ENCODE measurements around the gene SDCCAG8.

SDCCAG8 gene

DNA sequence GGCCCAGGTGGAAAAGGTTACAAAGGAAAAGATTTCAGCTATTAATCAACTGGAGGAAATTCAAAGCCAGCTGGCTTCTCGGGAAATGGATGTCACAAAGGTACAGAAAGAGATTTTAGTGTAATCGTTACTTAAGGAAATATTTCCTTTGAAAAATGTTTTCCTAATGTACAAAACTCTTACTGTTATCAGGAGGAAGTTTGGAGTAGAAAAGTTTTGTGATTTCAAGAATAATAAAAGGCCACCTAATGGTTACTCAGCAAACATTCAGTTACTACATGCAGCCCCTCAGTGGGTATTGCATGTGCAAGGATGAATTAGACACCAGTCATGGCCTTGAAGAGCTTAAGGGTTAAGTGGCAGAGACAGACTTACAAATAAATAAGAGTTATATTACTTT lies 85.2 kb downstream of the SDCCAG8 start:
- DNase-seq, result no peak

- peak; percentile 24 for DNase-seq
These were observed 88.4 kb downstream of the SDCCAG8 start for GRCh38 chr1:243343970-243344937.

DNA sequence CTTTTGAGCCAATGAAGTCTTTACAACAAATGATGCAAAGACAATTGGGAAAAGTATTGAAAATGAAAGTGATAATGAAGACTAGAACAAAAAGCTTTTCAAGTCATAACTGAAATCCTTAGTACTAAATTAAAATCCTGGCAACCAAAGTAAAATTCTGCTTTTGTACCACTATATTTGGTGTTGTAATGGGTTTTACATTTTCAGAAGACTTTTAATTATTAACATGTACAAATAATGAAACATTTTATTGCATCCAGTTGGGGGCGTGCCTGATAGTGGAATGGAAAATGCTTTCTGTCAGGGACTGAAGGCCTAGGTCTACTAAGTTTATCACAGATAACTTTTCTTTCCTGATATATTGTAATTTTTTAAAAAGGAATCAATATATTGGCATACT lies 89.4 kb downstream of the SDCCAG8 start:
- no peak for DNase-seq

DNA sequence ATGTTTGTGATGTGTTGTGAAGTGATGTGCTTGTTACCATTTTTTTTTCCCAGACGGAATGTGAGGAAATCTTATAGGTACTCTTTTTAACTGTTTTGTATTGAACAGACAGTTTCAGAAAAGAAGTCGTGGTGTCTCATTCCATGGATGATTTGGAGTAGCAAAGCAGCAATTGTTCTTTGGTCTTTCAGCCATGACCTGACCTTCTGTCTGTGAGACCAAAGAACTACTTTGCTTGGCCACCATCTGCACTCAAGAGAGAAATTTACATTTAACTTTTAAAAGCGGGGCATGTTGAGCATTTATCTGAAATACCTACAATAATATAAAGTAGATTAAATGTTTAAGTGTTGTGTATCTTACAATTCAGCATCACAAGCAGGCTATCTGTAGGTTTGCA lies 90.2 kb downstream of the SDCCAG8 start:
- DNase-seq, result no peak

- no peak for DNase-seq
These were observed 90.6 kb downstream of the SDCCAG8 start for GRCh38 chr1:243346468-243346867.

- DNase-seq, result no peak
These were observed 92.5 kb downstream of the SDCCAG8 start for GRCh38 chr1:243348331-243348730.

DNA sequence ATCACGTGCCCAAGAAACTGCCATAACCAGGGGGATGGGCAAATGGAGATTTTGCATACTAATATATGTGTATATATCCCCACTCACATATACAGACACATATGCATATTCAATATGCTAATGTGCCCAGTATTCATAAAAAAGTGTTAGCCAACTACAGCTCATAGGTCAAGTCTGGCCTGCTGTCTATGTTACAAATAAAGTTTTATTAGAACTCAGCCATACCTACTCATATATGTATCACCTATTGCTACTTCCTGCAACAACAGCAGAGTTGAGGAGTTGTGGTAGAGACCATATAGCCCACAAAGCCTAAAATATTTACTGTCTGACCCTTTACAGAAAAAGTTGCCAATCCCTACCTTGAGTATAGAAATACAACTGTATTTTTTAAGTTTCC lies 93.3 kb downstream of the SDCCAG8 start:
- DNase-seq, result no peak

DNA sequence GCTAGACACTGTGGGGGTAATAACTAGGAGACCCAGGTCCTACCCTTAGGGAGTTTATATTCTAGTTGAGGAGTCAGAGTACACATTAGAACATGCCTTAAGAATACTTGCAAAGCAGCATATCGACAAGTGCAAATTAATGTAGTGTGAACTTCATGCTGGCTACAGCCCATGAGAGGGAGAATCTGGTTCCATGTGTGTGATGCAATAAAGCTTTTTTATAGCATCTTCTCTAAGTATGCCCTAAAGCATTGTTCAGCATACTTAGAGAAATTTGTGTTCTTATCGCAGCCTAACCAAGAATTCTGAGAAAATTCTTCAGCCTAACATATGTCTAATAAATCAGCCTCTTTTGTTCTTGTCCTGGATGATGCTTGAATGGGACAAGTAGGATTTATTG lies 95.5 kb downstream of the SDCCAG8 start:
- no peak for DNase-seq

DNA sequence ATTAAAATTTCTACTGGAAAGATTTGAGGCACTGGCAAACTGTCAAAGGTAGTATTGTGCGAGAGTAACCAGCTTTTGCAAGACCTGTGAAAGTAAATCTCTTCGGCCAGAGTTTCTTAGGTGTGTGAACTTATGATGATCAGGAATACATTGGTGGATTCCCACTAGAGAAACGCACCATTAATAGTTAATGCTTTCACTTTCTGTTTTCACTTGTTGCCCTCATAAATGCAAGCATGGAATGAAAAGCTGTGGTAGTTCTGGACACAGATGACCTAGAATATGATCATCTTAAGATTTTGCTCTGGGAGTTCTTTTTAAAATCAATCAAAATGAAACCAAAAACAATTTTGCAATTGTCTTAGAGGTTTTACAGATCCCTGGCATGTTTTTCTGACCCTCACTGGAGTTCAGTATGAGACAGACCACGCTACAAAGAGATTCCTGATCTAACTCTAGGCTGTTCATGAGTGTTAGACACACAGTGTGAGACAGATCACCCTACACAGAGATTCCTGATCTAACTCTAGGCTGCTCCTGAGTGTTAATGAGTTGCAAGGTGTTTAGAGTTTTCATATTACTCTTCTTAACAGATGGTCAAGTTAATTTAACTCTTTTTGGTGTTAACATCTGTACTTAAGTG lies 98.8 kb downstream of the SDCCAG8 start:
- DNase-seq, result no peak

DNA sequence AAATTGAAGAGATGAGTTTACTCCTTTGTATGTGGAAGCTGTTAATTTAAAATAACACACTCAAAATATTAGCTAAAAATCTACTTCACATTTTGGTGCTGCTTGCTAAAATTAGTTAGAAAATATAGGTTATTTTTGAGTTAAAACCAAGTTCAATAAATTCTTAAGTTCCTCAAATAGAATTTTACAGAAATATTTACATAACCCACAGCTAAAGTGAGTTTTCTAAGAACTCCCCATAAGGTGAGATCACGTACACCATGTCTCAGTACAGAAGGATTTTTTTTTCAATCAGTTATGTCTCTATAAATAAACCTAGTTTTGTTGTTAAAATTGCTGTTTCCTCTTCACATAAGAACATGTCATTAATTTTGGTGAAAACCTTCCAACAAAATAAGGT lies 108.0 kb downstream of the SDCCAG8 start:
- no peak for DNase-seq

DNA sequence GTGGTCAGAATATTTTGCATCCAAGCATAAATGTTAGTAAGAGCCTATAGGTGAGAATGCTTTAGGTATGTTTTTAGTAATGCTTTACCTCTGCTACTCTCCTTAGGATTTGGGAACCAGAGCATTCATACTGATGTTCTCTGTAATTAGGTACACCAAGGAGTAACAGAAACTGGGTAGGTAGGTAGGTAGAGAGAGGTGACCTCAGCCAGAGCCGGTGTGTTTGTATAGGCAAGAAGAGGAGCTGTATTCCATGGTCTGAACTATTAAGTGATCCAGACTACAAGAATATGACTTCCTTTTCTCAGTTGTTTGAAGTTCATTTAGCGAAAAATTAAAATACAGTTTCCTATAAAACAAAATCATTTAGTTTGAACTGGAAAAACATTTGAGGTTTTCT lies 108.5 kb downstream of the SDCCAG8 start:
- DNase-seq, result no peak

- no peak for DNase-seq
These were observed 109.0 kb downstream of the SDCCAG8 start for GRCh38 chr1:243364866-243365265.

- no peak for DNase-seq
These were observed 111.5 kb downstream of the SDCCAG8 start for GRCh38 chr1:243367314-243367713.

GRCh38 chr1:243374412-243374811 lies 118.6 kb downstream of the SDCCAG8 start:
- DNase-seq, result no peak

DNA sequence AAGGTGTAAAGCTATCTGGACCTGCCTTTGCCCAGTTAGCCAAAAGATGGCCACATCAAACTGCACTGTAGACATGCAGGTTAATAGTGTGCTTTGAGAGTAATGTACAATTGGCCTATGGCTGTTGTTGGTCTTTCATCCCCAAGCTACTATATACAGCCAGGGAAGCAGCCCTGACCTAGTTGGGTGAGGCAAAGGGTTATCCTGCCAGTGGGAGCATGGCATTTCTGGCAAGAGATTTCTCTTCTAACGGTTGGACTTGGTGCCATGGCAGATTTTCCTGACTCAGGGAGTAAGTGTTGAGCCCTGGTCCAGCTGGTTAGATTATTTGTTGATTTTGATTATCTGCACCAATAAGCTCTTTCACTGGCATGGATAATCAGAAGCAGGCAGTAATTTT lies 119.8 kb downstream of the SDCCAG8 start:
- no peak for DNase-seq

DNA sequence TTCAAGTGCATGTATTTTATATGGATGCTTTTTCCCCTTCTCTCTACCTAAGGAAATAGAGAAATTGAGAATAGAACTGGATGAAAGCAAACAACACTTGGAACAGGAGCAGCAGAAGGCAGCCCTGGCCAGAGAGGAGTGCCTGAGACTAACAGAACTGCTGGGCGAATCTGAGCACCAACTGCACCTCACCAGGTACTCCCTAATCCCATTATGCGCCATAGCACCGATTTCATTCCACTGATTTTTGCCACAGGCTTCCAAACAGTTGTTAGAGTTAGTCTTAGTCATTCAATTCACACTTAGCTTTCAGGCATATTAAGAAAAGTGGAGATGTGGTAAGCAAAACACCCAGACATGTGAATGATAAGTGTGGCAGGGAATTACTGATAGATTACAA lies 122.8 kb downstream of the SDCCAG8 start:
- DNase-seq, result no peak

DNA sequence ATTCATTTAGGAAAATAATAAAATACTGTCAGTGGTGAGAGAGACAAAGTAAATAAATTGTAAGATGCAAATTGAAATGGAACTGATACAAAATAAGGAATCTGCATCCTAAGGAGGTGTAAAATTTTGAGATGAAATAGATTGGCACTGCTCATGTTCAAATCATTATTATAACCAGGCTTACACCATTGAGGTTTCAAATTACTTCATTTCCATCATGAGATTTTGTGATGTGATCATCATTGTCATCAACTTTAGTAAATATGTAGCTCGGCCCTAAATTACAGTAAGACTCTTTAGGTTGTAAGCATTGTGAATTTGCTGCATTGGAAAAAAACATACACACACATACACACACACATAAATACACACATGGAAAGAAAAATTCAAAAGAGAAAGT lies 123.4 kb downstream of the SDCCAG8 start:
- no peak for DNase-seq

- DNase-seq, result no peak
These were observed 123.9 kb downstream of the SDCCAG8 start for GRCh38 chr1:243379706-243380105.

GRCh38 chr1:243388276-243388675 lies 132.4 kb downstream of the SDCCAG8 start:
- DNase-seq, result no peak

DNA sequence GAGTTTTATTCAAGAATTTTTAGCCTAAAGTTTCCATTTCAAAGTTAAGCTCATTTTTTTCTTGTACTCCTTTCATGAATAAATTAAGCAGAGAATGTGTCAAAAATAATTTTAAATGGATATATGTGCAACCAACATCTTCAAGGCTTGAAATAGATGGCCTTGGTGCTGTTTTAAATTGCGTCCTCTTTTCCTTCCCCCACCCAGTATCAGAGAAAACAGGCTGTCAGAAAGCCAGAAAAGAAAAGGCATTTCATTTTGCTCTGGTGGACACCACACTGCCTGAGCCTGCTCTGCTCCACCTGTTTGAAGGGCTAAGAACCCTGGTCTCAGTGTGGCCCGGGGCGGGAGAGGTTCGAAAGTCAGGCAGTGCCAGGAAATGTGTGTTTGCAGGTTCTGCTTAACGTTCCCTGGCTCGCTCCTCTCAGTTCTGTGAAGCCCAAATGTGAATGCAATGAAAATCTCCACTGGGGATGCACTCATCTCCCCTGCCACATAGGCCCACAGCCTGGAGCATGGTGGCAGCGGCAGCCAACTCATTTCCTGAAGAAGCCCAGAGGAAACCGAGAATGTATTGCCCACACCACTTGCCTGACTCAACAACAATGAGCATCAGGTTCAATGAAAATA lies 134.4 kb downstream of the SDCCAG8 start:
- DNase-seq, result no peak

DNA sequence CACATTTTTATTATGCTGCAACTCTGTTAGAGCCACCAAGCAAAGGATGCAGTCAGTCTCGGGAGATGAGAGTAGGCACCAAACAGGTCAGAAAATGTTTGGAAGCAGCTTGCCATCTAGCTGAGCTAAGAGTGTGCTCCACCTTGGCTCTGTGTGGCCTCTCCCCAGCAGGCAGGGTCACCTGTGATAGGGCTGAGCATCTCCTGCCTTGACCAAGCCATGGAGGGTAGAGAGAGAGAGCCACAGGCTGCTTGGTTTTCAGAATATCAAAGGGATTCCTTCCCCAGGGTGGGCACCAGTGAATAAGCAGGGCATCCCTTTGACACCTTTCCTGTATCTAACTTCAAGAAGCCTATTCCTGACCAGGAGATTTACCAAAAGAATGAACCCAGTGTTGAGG lies 135.5 kb downstream of the SDCCAG8 start:
- DNase-seq, result no peak

DNA sequence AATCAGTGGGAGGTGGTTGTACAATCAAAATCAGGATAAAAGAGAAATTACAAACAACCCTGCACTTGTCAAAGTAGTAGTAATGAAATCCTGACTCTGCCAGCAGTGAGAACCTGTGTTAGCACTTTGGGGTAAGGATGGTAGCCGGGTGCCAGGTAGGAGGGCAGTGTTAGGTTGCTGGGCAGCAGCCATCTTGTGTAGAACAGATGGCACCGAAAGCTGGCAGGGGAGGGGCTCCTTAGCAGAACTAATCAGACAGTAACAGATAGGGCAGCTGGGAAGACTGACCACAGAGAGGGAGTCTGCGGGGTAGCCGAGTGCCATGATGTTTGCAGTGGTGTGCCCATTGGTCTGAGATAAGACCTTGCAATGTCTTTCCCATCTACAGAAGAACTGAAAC lies 137.3 kb downstream of the SDCCAG8 start:
- peak; percentile 93 for DNase-seq

- DNase-seq, result peak; percentile 59
These were observed 138.2 kb downstream of the SDCCAG8 start for GRCh38 chr1:243394066-243394465.

Measured in DMS 273 treated with DMSO at 0.1 percent for 48 hours (cell line).